HCT116 (cell line): ENCODE measurements around the gene USP32. TPM values are rescaled to one million over a fixed set of nuclear protein-coding genes. Genes with fewer than 3 reads are reported as not detected.

ENCODE experiments used
- ATAC-seq: fragments of 200-7000 bp; cut with Tn5 transposase; 2 replicates; pipeline ENCODE4 v1.9.1; 2020; ENCODE audit warnings: mild to moderate bottlenecking, moderate library complexity
- BruUV-seq: library from RNA; stranded (reverse); fragments of 400-500 nt; replicated peaks from 2 replicates; lab custom pipeline; 2021; lab: Mats Ljungman, UMichigan
- CTCF ChIA-PET: fragments of 300-600 bp; sonication (Branson Sonifier 250); formaldehyde crosslinking; loops from one replicate; lab custom pipeline; 2021; ENCODE audit warnings: antibody characterized with exemption; lab: Charles Lee
- POLR2A ChIA-PET: fragments of 300-600, 350-600 bp; sonication (Branson Sonifier 250); formaldehyde crosslinking; loops from one replicate; lab custom pipeline; 2021; ENCODE audit warnings: antibody characterized with exemption; lab: Charles Lee
- RAD21 ChIA-PET, 2 experiments: fragments of 300-600 bp; sonication (Branson Sonifier 250); formaldehyde crosslinking; loops; one replicate each; lab custom pipeline; 2023; ENCODE audit warnings: low total read pairs in 2 of 2; ENCODE audit not compliant: uncharacterized antibody in 2 of 2, unreplicated experiment in 2 of 2, low non-redundant PET in 1 of 2; lab: Charles Lee
- DNase-seq: peaks from one replicate; pipeline ENCODE4 v3.0.0-alpha.2; 2010; ENCODE audit warnings: low read depth, low spot score
- H2AFZ ChIP-seq: fragments of 200-600 bp; shearing (Covaris generic), sonication (generic); 2 replicates; pipeline ENCODE4 v1.6.1; 2017; ENCODE audit warnings: low read depth, mixed run types, mixed read lengths, antibody characterized with exemption, low read length; ENCODE audit not compliant: poor library complexity, severe bottlenecking
- H3K27ac ChIP-seq: 2 replicates; pipeline ENCODE4 v1.5.1; 2012; ENCODE audit warnings: low read depth, low read length
- H3K27me3 ChIP-seq: fragments of 200-600 bp; sonication (generic); 2 replicates; pipeline ENCODE4 v1.6.1; 2016; ENCODE audit warnings: mixed run types, low read length, mixed read lengths; ENCODE audit not compliant: insufficient read depth
- H3K36me3 ChIP-seq, 2 experiments: fragments of 200-500 bp in 1 of 2; fragments of 200-600 bp in 1 of 2; sonication (Bioruptor generic) in 1 of 2; sonication (generic) in 1 of 2; 2 replicates each; pipeline versions ENCODE4 v1.5.1 to v1.6.1; 2014 to 2016; ENCODE audit warnings: low read length in 2 of 2, inconsistent platforms in 1 of 2, mixed read lengths in 1 of 2, mixed run types in 1 of 2; ENCODE audit not compliant: insufficient read depth in 2 of 2, control insufficient read depth in 1 of 2
- H3K4me1 ChIP-seq, 2 experiments: fragments of 200-600 bp in 1 of 2; sonication (generic) in 1 of 2; 2 replicates each; pipeline versions ENCODE4 v1.5.1 to v1.6.1; 2012 to 2017; ENCODE audit warnings: low read length in 2 of 2, inconsistent platforms in 1 of 2, mild to moderate bottlenecking in 1 of 2, mixed read lengths in 1 of 2, mixed run types in 1 of 2, moderate library complexity in 1 of 2; ENCODE audit not compliant: insufficient read depth in 2 of 2, control insufficient read depth in 1 of 2
- H3K4me2 ChIP-seq: fragments of 200-600 bp; sonication (generic); 2 replicates; pipeline ENCODE4 v1.6.1; 2017; ENCODE audit warnings: mixed run types, low read length, mixed read lengths
- H3K4me3 ChIP-seq, 2 experiments: fragments of 200-600 bp in 1 of 2; sonication (generic) in 1 of 2; replicated peaks in 1 of 2; 2 replicates each; pipeline ENCODE4 v1.5.1; 2011 to 2016; ENCODE audit warnings: low read length in 2 of 2, control low read depth in 1 of 2, low read depth in 1 of 2, mild to moderate bottlenecking in 1 of 2, mixed read lengths in 1 of 2, mixed run types in 1 of 2
- H3K79me2 ChIP-seq: fragments of 200-600 bp; sonication (generic); 2 replicates; pipeline ENCODE4 v1.6.1; 2017; ENCODE audit warnings: mild to moderate bottlenecking, mixed run types, low read length, moderate library complexity, mixed read lengths; ENCODE audit not compliant: insufficient read depth
- H3K9ac ChIP-seq: fragments of 200-600 bp; sonication (generic); 2 replicates; pipeline ENCODE4 v1.6.1; 2016; ENCODE audit warnings: low read length, mixed read lengths
- H3K9me2 ChIP-seq: fragments of 200-600 bp; sonication (generic), shearing (Covaris generic); 2 replicates; pipeline ENCODE4 v1.6.1; 2017; ENCODE audit warnings: mixed run types, mild to moderate bottlenecking, moderate library complexity; ENCODE audit not compliant: insufficient read depth
- H3K9me3 ChIP-seq, 2 experiments: fragments of 200-500 bp in 1 of 2; fragments of 200-600 bp in 1 of 2; sonication (Bioruptor generic) in 1 of 2; sonication (generic) in 1 of 2; 2 replicates each; pipeline ENCODE4 v1.6.1; 2014 to 2017; ENCODE audit warnings: low read length in 2 of 2, mixed read lengths in 2 of 2, inconsistent platforms in 1 of 2, low read depth in 1 of 2, mild to moderate bottlenecking in 1 of 2, mixed run types in 1 of 2, moderate library complexity in 1 of 2; ENCODE audit not compliant: control insufficient read depth in 1 of 2, insufficient read depth in 1 of 2
- H4K20me1 ChIP-seq: fragments of 200-600 bp; sonication (generic), shearing (Covaris generic); 2 replicates; pipeline ENCODE4 v1.6.1; 2017; ENCODE audit warnings: mixed run types, mild to moderate bottlenecking, moderate library complexity; ENCODE audit not compliant: insufficient read depth
- ATF3 ChIP-seq: IDR thresholded peaks from 2 replicates; pipeline ENCODE4 v1.6.1; 2012
- CTCF ChIP-seq, 3 experiments: fragments of 200-600 bp in 1 of 3; sonication (generic) in 1 of 3; IDR thresholded peaks in 2 of 3; conservative IDR thresholded peaks in 1 of 3; 2 replicates each; pipeline ENCODE4 v1.5.1; 2012 to 2017; ENCODE audit warnings: low read depth in 2 of 3, low read length in 2 of 3, antibody characterized with exemption in 1 of 3, borderline replicate concordance in 1 of 3, control low read depth in 1 of 3, mild to moderate bottlenecking in 1 of 3, mixed read lengths in 1 of 3, mixed run types in 1 of 3, moderate library complexity in 1 of 3; ENCODE audit not compliant: insufficient read depth in 1 of 3
- FOSL1 ChIP-seq: IDR thresholded peaks from 2 replicates; pipeline ENCODE4 v1.6.1; 2012; ENCODE audit warnings: low read depth
- MAX ChIP-seq: IDR thresholded peaks from 2 replicates; pipeline ENCODE4 v1.6.1; 2012
- POLR2AphosphoS5 ChIP-seq: IDR thresholded peaks from 2 replicates; pipeline ENCODE4 v1.6.1; 2011; ENCODE audit warnings: mild to moderate bottlenecking, low read depth, low read length, moderate library complexity
- REST ChIP-seq: IDR thresholded peaks from 2 replicates; pipeline ENCODE4 v1.6.1; 2012; ENCODE audit warnings: low read depth
- SP1 ChIP-seq: IDR thresholded peaks from 2 replicates; pipeline ENCODE4 v1.6.1; 2012; ENCODE audit warnings: low read depth
- ZFX ChIP-seq: fragments of 450-650 bp; IDR thresholded peaks from 2 replicates; pipeline ENCODE4 v1.6.1; 2017
- ZNF274 ChIP-seq: fragments of 200-500 bp; sonication (Bioruptor generic); IDR thresholded peaks from 2 replicates; pipeline ENCODE4 v1.6.1; 2014; ENCODE audit warnings: mild to moderate bottlenecking, low read depth, low read length, inconsistent platforms
- intact Hi-C: fragments of 100-400 bp; cut with micrococcal nuclease; formaldehyde crosslinking; loops from 2 replicates; pipeline ENCODE4 v1.10.0; 2022
- total RNA-seq: library from RNA; stranded (reverse); gene quantifications from one replicate; pipeline ENCODE4 v1.2.1, GENCODE V29; 2021; ENCODE audit not compliant: unreplicated experiment

Gene USP32
- total RNA-seq, 1 experiment from 2014 or later: 67.0 TPM

GRCh38 chr17:60159479-60159866 is 232.5 kb downstream of the USP32 start:
- H3K4me1 ChIP-seq: peaks cover 0 to 11% of the 10 kb centered on the region in 2 experiments; a peak in 1 of 4 replicates
- ATAC-seq (no peak), DNase-seq (no peak)
- H3K36me3 ChIP-seq: no peaks in the 10 kb centered on the region
- intact Hi-C loops: no loop called here
- H3K9me3 ChIP-seq: no peaks in the 10 kb centered on the region
- H3K9me2 ChIP-seq: no peaks in the 10 kb centered on the region
- BruUV-seq: no TSS peak
- no peak overlapping the region for H3K27ac ChIP-seq
- H2AFZ ChIP-seq: no peak overlapping the region
- no peaks in the 10 kb centered on the region for H3K27me3 ChIP-seq
- CTCF ChIA-PET: no interaction called here
- H3K9ac ChIP-seq: no peak overlapping the region
- H3K4me2 ChIP-seq: no peak overlapping the region
- TF ChIP-seq POLR2AphosphoS5 (no peak), CTCF (IDR thresholded peaks at IDR 0.05 in 2 of 3, conservative IDR thresholded peaks at IDR 0.05 in 1 of 3; ENCODE audit: borderline replicate concordance in 1 of 3, insufficient read depth in 1 of 3, low read depth in 2 of 3, low read length in 2 of 3) (no peak)
- TF ChIP-seq, all 23 proteins: peak for 0
- no peak overlapping the region for H3K4me3 ChIP-seq
- ChIA-PET RAD21 (no interaction called here), POLR2A (no interaction called here)
- no peaks in the 10 kb centered on the region for H3K79me2 ChIP-seq
- H4K20me1 ChIP-seq: no peaks in the 10 kb centered on the region

GRCh38 chr17:60158751-60159478 is 233.0 kb downstream of the USP32 start:
- Histone ChIP-seq H3K9me3 (no peaks in the 10 kb centered on the region), H3K4me3 (no peak overlapping the region), H4K20me1 (no peaks in the 10 kb centered on the region), H2AFZ (no peak overlapping the region), H3K79me2 (no peaks in the 10 kb centered on the region), H3K4me1 (peaks cover 0 to 11% of the 10 kb centered on the region in 2 experiments; a peak in 1 of 4 replicates), H3K27ac (no peak overlapping the region), H3K27me3 (no peaks in the 10 kb centered on the region), H3K9me2 (no peaks in the 10 kb centered on the region), H3K36me3 (no peaks in the 10 kb centered on the region), H3K9ac (no peak overlapping the region), H3K4me2 (no peak overlapping the region)
- intact Hi-C loops: no loop called here
- ChIA-PET CTCF (no interaction called here), POLR2A (no interaction called here), RAD21 (no interaction called here)
- ATAC-seq (no peak), DNase-seq (no peak)
- no TSS peak for BruUV-seq
- TF ChIP-seq ZFX: no peak
- no peak for TF ChIP-seq SP1
- no peak for TF ChIP-seq REST
- no peak for TF ChIP-seq POLR2AphosphoS5
- no peak for TF ChIP-seq MAX
- TF ChIP-seq FOSL1: no peak
- TF ChIP-seq ATF3: no peak
- no peak for TF ChIP-seq ZNF274
